ENCODE results near the gene BHLHE23.

The BHLHE23 gene

GRCh38 chr20:63006540-63007359, at the start of gene BHLHE23:
Gene BHLHE23, minus strand, starts transcription at chr20:63006964. Its CDS starts 190 bp downstream, at chr20:63006774.
- no peak for FAIRE-seq

GRCh38 chr20:63055575-63056235, 48.9 kb upstream of the BHLHE23 start:
- FAIRE-seq, result no peak

GRCh38 chr20:63054681-63055240, 48.0 kb upstream of the BHLHE23 start:
- no peak for FAIRE-seq

- no peak for FAIRE-seq
These were observed 47.3 kb upstream of the BHLHE23 start for GRCh38 chr20:63054103-63054474.

GRCh38 chr20:63053432-63054102, 46.8 kb upstream of the BHLHE23 start:
- no peak for FAIRE-seq

GRCh38 chr20:63052571-63053431, 46.0 kb upstream of the BHLHE23 start:
- FAIRE-seq, result no peak

- FAIRE-seq, result no peak
These were observed 45.1 kb upstream of the BHLHE23 start for GRCh38 chr20:63051911-63052310.

GRCh38 chr20:63051186-63051860, 44.6 kb upstream of the BHLHE23 start:
- FAIRE-seq, result no peak

- no peak for FAIRE-seq
These were observed 43.6 kb upstream of the BHLHE23 start for GRCh38 chr20:63050406-63050805.

GRCh38 chr20:63049561-63050221, 42.9 kb upstream of the BHLHE23 start:
- no peak for FAIRE-seq

- no peak for FAIRE-seq
These were observed 42.4 kb upstream of the BHLHE23 start for GRCh38 chr20:63049191-63049518.

GRCh38 chr20:63048516-63049190, 41.9 kb upstream of the BHLHE23 start:
- FAIRE-seq, result no peak

GRCh38 chr20:63047946-63048345, 41.2 kb upstream of the BHLHE23 start:
- no peak for FAIRE-seq

- FAIRE-seq, result no peak
These were observed 40.5 kb upstream of the BHLHE23 start for GRCh38 chr20:63047267-63047666.

GRCh38 chr20:63046841-63047240, 40.1 kb upstream of the BHLHE23 start:
- no peak for FAIRE-seq

GRCh38 chr20:63045991-63046390, 39.2 kb upstream of the BHLHE23 start:
- FAIRE-seq, result no peak

- FAIRE-seq, result no peak
These were observed 38.6 kb upstream of the BHLHE23 start for GRCh38 chr20:63045401-63045800.

- FAIRE-seq, result no peak
These were observed 37.8 kb upstream of the BHLHE23 start for GRCh38 chr20:63044605-63045004.

- FAIRE-seq, result no peak
These were observed 37.4 kb upstream of the BHLHE23 start for GRCh38 chr20:63044204-63044600.

- no peak for FAIRE-seq
These were observed 36.8 kb upstream of the BHLHE23 start for GRCh38 chr20:63043348-63044203.

All from G401.6 (cell line).